GM12872 (cell line): ENCODE data around the gene ETFBKMT.

Experiments used
- CTCF ChIP-seq: IDR thresholded peaks from 3 replicates; pipeline ENCODE4 v1.5.1; 2011; ENCODE audit warnings: low read depth, mild to moderate bottlenecking, low read length, moderate library complexity; ENCODE audit not compliant: insufficient read depth

The ETFBKMT gene

GRCh38 chr12:31627456-31628054 lies 31.9 kb upstream of the ETFBKMT start:
- TF ChIP-seq CTCF, result no peak

DNA sequence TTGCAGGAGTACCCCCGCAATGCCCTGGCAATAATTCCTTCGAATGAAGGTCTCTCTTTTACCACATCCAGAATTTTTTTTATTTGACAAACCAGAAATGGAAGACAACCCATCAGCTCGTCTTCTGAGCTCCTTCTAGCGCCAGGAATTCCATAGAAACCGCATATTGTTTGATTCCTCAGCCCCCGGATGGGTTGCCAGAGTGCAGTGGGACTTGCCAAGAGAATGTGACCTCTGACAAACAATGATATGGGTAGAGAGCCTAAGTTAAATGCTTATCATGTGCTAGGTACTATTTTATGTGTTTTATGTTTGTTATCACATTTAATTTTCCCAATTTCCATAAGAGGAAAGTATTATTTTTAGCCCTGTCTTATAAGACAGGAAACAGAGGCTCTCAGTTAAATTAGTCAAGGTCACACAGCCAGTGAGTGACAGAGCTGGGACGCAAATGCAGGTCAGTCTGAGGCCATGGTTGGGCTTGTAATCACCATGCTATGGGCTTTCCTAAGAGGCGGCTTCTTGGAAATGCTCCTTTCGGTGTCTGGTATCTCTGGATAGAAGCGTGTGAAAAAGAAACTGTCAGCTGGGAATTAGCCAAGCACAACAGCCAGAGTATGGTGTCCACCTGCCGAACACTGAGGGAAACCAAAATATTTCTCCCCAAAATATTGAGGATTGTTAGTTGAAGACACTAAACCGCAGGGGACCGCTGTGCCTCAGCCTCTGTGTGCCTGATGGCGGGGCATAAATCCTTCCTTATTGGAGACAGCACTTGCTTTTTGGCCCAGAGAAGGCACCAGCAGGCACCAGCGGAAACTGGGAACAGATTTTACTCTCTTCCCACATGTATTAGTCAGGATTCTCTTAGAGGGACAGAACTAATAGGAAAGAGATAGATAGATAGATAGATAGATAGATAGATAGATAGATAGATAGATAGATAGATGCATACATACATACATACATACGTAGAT lies 29.4 kb upstream of the ETFBKMT start:
- TF ChIP-seq CTCF, result no peak

DNA sequence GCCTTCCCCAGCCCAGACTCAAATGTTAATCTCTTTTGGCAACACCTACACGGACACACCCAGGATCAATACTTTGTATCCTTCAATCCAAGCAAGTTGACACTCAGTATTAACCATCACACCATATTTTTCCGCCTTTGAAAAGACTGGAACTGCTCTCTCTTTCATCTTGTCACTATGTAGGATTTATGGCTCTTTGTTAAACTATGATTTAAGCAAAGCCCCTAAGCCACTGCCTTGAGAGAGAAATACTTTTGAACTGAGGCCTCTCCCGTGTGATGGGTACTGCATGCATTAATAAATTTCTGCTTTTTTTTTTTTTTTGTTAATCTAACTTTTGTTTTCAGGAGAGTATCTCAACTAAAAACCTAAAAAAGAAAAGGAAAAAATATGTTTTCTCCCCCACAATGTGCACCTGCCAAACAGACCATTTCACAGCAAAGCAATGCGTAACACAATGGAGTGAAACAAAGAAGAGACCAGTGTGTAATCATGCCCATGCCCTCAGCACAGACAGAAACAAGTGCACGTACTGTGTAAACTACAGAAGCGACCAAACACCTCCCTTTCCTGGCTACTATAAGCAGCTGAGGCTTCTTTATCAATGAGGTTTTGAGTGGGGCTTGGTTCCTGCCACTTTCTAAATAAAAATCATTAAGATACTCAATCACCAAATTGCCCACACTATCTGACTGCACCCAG lies 28.3 kb upstream of the ETFBKMT start:
- no peak for TF ChIP-seq CTCF

DNA sequence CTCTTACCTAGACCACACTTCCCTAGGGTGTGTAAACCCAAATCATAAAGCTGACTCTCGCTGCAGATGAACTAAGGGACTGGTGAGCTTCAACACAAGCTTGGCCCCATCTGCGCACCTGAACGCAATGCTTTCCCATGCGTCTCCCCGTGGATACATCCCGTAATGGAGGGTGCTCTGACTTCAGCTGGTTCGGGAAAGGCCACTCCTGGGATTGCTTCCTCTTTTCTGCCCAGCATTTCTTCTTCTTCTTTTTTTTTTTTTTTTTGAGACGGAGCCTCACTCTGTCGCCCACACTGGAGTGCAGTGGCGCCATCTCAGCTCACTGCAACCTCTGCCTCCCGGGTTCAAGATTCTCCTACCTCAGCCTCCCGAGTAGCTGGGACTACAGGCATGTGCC lies 27.7 kb upstream of the ETFBKMT start:
- TF ChIP-seq CTCF, result no peak

- no peak for TF ChIP-seq CTCF
These were observed 26.0 kb upstream of the ETFBKMT start for GRCh38 chr12:31633464-31633863.

GRCh38 chr12:31634620-31635019 lies 24.9 kb upstream of the ETFBKMT start:
- no peak for TF ChIP-seq CTCF

- TF ChIP-seq CTCF, result no peak
These were observed 17.9 kb upstream of the ETFBKMT start for GRCh38 chr12:31641509-31642090.
